ENCODE results near the gene SLC7A14.

- TF ChIP-seq CTCF (IDR thresholded peaks at IDR 0.05) (no peak), EP300 (IDR thresholded peaks at IDR 0.05) (no peak)
These were observed 43.2 kb downstream of the SLC7A14 start for GRCh38 chr3:170542704-170543103.

Data from tibial nerve (tissue), 4 donors.